GM12878 (cell line): ENCODE measurements around the gene DNAH1. TPM values are rescaled to one million over a fixed set of nuclear protein-coding genes. Genes with fewer than 3 reads are reported as not detected.
"Not testable (repeated sequence)": the region's sequence is repeated elsewhere in the genome, so short reads cannot be mapped to it uniquely, and the experiment has no call there.

ENCODE experiments used
- ATAC-seq: fragments of 200-7000 bp; cut with Tn5 transposase; 3 replicates; pipeline ENCODE4 v1.9.1; 2020; ENCODE audit warnings: mild to moderate bottlenecking, moderate library complexity
- BruUV-seq: library from RNA; stranded (reverse); fragments of 400-500 nt; replicated peaks from 2 replicates; lab custom pipeline; 2021; lab: Mats Ljungman, UMichigan
- CTCF ChIA-PET: fragments of 300-600 bp; sonication (Branson Sonifier 250); formaldehyde crosslinking; extraction: SDS; loops from one replicate; lab custom pipeline; 2021; ENCODE audit warnings: inconsistent platforms; lab: Yijun Ruan, JAX
- POLR2A ChIA-PET: fragments of 350-600 bp; formaldehyde crosslinking; extraction: SDS; loops from one replicate; lab custom pipeline; 2021; ENCODE audit warnings: inconsistent platforms; lab: Charles Lee
- RAD21 ChIA-PET: fragments of 300-600 bp; sonication (Branson Sonifier 250); formaldehyde crosslinking; loops from one replicate; lab custom pipeline; 2023; ENCODE audit warnings: antibody characterized with exemption; ENCODE audit not compliant: unreplicated experiment; lab: Charles Lee
- SMC1A ChIA-PET: fragments of 300-600 bp; sonication (Branson Sonifier 250); formaldehyde crosslinking; loops from one replicate; lab custom pipeline; 2023; ENCODE audit not compliant: unreplicated experiment, uncharacterized antibody; lab: Charles Lee
- DNase-seq: peaks from one replicate; pipeline ENCODE4 v3.0.0-alpha.2; 2011; ENCODE audit warnings: low read depth, low spot score
- FAIRE-seq: peaks from 3 replicates; lab custom pipeline; 2011; peaks lifted over from hg19 to GRCh38; lab: Jason Lieb, UNC
- H2AFZ ChIP-seq: 2 replicates; pipeline ENCODE4 v1.6.0; 2011; ENCODE audit warnings: low read depth, low read length, control low read depth; ENCODE audit not compliant: control insufficient read depth
- H3K27ac ChIP-seq: 2 replicates; pipeline ENCODE4 v1.5.1; 2011; ENCODE audit warnings: control low read depth; ENCODE audit not compliant: control insufficient read depth, insufficient read depth
- H3K27me3 ChIP-seq, 2 experiments: replicated peaks in 1 of 2; 2 replicates each; pipeline versions ENCODE4 v1.6.0 to v1.6.1; 2011; ENCODE audit warnings: low read length in 1 of 2; ENCODE audit not compliant: control insufficient read depth in 2 of 2, insufficient read depth in 2 of 2
- H3K36me3 ChIP-seq, 2 experiments: 2 replicates each; pipeline ENCODE4 v1.5.1; 2011; ENCODE audit warnings: low read length in 1 of 2; ENCODE audit not compliant: control insufficient read depth in 2 of 2, insufficient read depth in 2 of 2
- H3K4me1 ChIP-seq: 2 replicates; pipeline ENCODE4 v1.6.1; 2011; ENCODE audit warnings: mild to moderate bottlenecking, low read length, moderate library complexity, mixed read lengths; ENCODE audit not compliant: control insufficient read depth, insufficient read depth
- H3K4me2 ChIP-seq: 2 replicates; pipeline ENCODE4 v1.6.0; 2011; ENCODE audit warnings: control low read depth; ENCODE audit not compliant: control insufficient read depth, insufficient read depth
- H3K4me3 ChIP-seq: fragments of 200-600 bp; sonication (generic); 2 replicates; pipeline ENCODE4 v1.5.1; 2016
- H3K79me2 ChIP-seq: 2 replicates; pipeline ENCODE4 v1.6.0; 2011; ENCODE audit warnings: low read length; ENCODE audit not compliant: control insufficient read depth, insufficient read depth
- H3K9ac ChIP-seq: 2 replicates; pipeline ENCODE4 v1.8.0; 2011; ENCODE audit warnings: low read length, control low read depth, mixed read lengths; ENCODE audit not compliant: control insufficient read depth, insufficient read depth
- H3K9me3 ChIP-seq: replicated peaks from 3 replicates; pipeline ENCODE4 v1.5.1; 2011; ENCODE audit warnings: mild to moderate bottlenecking, low read length; ENCODE audit not compliant: control insufficient read depth, insufficient read depth
- H4K20me1 ChIP-seq: 2 replicates; pipeline ENCODE4 v1.6.0; 2011; ENCODE audit not compliant: control insufficient read depth, insufficient read depth
- MTA3 ChIP-seq: IDR thresholded peaks from 2 replicates; pipeline ENCODE4 v1.6.1; 2012; ENCODE audit warnings: low read length, inconsistent platforms, borderline replicate concordance
- NR2F1 ChIP-seq: fragments of 450-650 bp; conservative IDR thresholded peaks from 2 replicates; pipeline ENCODE4 v1.6.1; 2017; ENCODE audit warnings: mild to moderate bottlenecking
- POLR2A ChIP-seq: IDR thresholded peaks from 2 replicates; pipeline ENCODE4 v1.6.1; 2011; ENCODE audit warnings: low read depth, mild to moderate bottlenecking, low read length
- SMAD1 ChIP-seq: fragments of 450-650 bp; IDR thresholded peaks from 2 replicates; pipeline ENCODE4 v1.6.1; 2018; ENCODE audit warnings: mild to moderate bottlenecking, low read depth; ENCODE audit not compliant: partially characterized antibody
- WGBS: methylation state at CpG from one replicate; pipeline ENCODE4 v1.1.6; 2016; ENCODE audit warnings: low lambda C conversion rate; ENCODE audit not compliant: insufficient replicate concordance, insufficient coverage; ENCODE audit errors: missing lambda C conversion rate; 5-methylcytosine and 5-hydroxymethylcytosine counted together
- in situ Hi-C: fragments of 300-500 bp; cut with MboI; formaldehyde crosslinking; loops from 9 replicates; pipeline ENCODE4 v1.14.3; 2018; ENCODE audit warnings: mixed read lengths
- intact Hi-C: fragments of 100-400 bp; cut with micrococcal nuclease; formaldehyde crosslinking; loops from one replicate; pipeline ENCODE4 v1.14.2; 2022; ENCODE audit not compliant: unreplicated experiment
- polyA plus RNA-seq, 11 experiments: library from polyadenylated mRNA; depleted of rRNA in 4 of 11; unstranded in 6 of 11; stranded (reverse) in 5 of 11; fragments of >200 nt; fragmentation: Nextera tagmentation in 4 of 11; fragmentation: Illumina TruSeq in 1 of 11; extraction: Ambion mirVana in 4 of 11; extraction: Trizol in 1 of 11; gene quantifications; 1 replicate in 1 of 11; 2 replicates in 10 of 11; pipeline versions ENCODE4 v1.2.1 to v1.2.3, GENCODE V29; 2011 to 2016; ENCODE audit warnings: inconsistent platforms in 2 of 11, missing spikeins in 2 of 11, low read depth in 1 of 11
- total RNA-seq, 4 experiments: library from RNA; depleted of rRNA in 3 of 4; stranded (reverse); fragments of >200 nt in 3 of 4; fragmentation: Illumina TruSeq in 1 of 4; extraction: Trizol in 1 of 4; gene quantifications; 2 replicates each; pipeline versions ENCODE4 v1.2.1 to v1.2.3, GENCODE V29; 2013 to 2021

DNAH1 gene
- total and polyA plus RNA-seq, 10 of the 15 experiments (the other 5 are each of a cell fraction or from before 2014, with no cell fraction given): 0.31 to 5.8 (median 2.7) TPM

- DNase-seq, H3K4me1 ChIP-seq, in situ Hi-C loops, ATAC-seq: not testable (repeated sequence)
- TF ChIP-seq NR2F1: peak; percentile 47; the same call in 1 of the 2 replicates
- TF ChIP-seq, all 136 proteins: peak for 1; not testable (repeated sequence) for 135
- H4K20me1 ChIP-seq, H2AFZ ChIP-seq, H3K4me3 ChIP-seq, H3K36me3 ChIP-seq, H3K27ac ChIP-seq, FAIRE-seq, H3K9me3 ChIP-seq, H3K9ac ChIP-seq, BruUV-seq, H3K27me3 ChIP-seq, H3K4me2 ChIP-seq, intact Hi-C loops: not testable (repeated sequence)
- SMC1A ChIA-PET: interaction anchor here (0.9 to 2.7 kb wide), 8 partner anchors 13 to 56 kb away, joined by 3 to 15 read pairs (median 5); no protein-coding TSS in a partner anchor
- CTCF ChIA-PET: interaction anchor here (1.2 to 19.0 kb wide), 9 partner anchors 12 to 64 kb away, joined by 4 to 451 read pairs (median 7); partner anchors contain the start of gene TLR9
- POLR2A ChIA-PET: interaction anchor here (0.7 to 8.7 kb wide), 4 partner anchors 33 to 52 kb away, joined by 3 to 60 read pairs (median 6); partner anchors contain the start of gene PPM1M
- H3K79me2 ChIP-seq: peaks cover 20% of the 10 kb centered on the region
- RAD21 ChIA-PET: interaction anchor here (1.0 to 1.8 kb wide), 4 partner anchors 31 to 64 kb away, joined by 3 to 5 read pairs (median 4); partner anchors contain the start of gene TLR9
- WGBS: 83% methylated on average over 4 of the region's 4 CpGs
These were observed 32.1 kb upstream of the DNAH1 start for GRCh38 chr3:52284051-52284450.

- CTCF ChIA-PET: interaction anchor here (2.3 to 19.0 kb wide), 4 partner anchors 8 to 54 kb away, joined by 9 to 451 read pairs (median 48); partner anchors contain the start of gene WDR82
- RAD21 ChIA-PET: interaction anchor here (0.6 to 7.5 kb wide), 6 partner anchors 10 to 64 kb away, joined by 3 to 131 read pairs (median 4); no protein-coding TSS in a partner anchor
- peaks cover 11% of the 10 kb centered on the region for H3K4me1 ChIP-seq
- 88% methylated on average over 8 of the region's 8 CpGs for WGBS
- FAIRE-seq: no peak
- POLR2A ChIA-PET: interaction anchor here (0.6 to 3.7 kb wide), 6 partner anchors 9 to 61 kb away, joined by 3 to 48 read pairs (median 7); partner anchors contain the start of genes TLR9 and WDR82
- in situ Hi-C loops (no loop called here), intact Hi-C loops (no loop called here)
- no TSS peak for BruUV-seq
- SMC1A ChIA-PET: interaction anchor here (1.1 to 1.5 kb wide), 2 partner anchors 9 to 52 kb away, joined by 3 to 5 read pairs; no protein-coding TSS in a partner anchor
- H3K27me3 ChIP-seq: no peaks in the 10 kb centered on the region
- TF ChIP-seq SMAD1 (no peak), MTA3 (no peak), POLR2A (peak; percentile 33; the same call in 1 of the 2 replicates)
- peaks cover 0 to 3% of the 10 kb centered on the region in 2 experiments; a peak in 2 of 4 replicates for H3K36me3 ChIP-seq
- H3K27ac ChIP-seq: peak overlapping the region; percentile 99
- DNase-seq: no peak
- peaks cover 18% of the 10 kb centered on the region for H3K79me2 ChIP-seq
- no peaks in the 10 kb centered on the region for H4K20me1 ChIP-seq
- peak overlapping the region; percentile 65 for H3K4me3 ChIP-seq
- ATAC-seq: no peak
- H3K4me2 ChIP-seq: peak overlapping the region; percentile 87
- H3K9ac ChIP-seq: peak overlapping the region; percentile 96
- no peak overlapping the region for H2AFZ ChIP-seq
- H3K9me3 ChIP-seq: no peaks in the 10 kb centered on the region
These were observed 29.4 kb upstream of the DNAH1 start for GRCh38 chr3:52286777-52287110.
